Mammary epithelial cell (primary cell): ENCODE results near the gene AFF2.

Source experiments
- CTCF ChIP-seq, 2 donors: IDR thresholded peaks in 1 of 2; conservative IDR thresholded peaks in 1 of 2; 2 replicates each; pipeline ENCODE4 v1.5.1; 2011 to 2012; ENCODE audit warnings: inconsistent platforms in 2 of 2, low read length in 2 of 2, mild to moderate bottlenecking in 2 of 2, control low read depth in 1 of 2, low read depth in 1 of 2; ENCODE audit not compliant: insufficient read depth in 1 of 2; ENCODE audit errors: extremely low read depth in 1 of 2
- EZH2 ChIP-seq: IDR thresholded peaks from 2 replicates; pipeline ENCODE4 v1.6.1; 2012; ENCODE audit warnings: low read length, inconsistent platforms, borderline replicate concordance

GRCh38 chrX:148670277-148670676 lies 169.9 kb downstream of the AFF2 start:
- no peak for TF ChIP-seq CTCF (conservative IDR thresholded peaks at IDR 0.05 in 1 of 2, IDR thresholded peaks at IDR 0.05 in 1 of 2; ENCODE audit: extremely low read depth in 1 of 2, insufficient read depth in 1 of 2, low read depth in 1 of 2, low read length in 2 of 2)
- TF ChIP-seq EZH2: no peak
